Thyroid gland (tissue), 4 donors: ENCODE measurements around the gene CLIC3.

Source experiments
- POLR2A ChIP-seq, 2 donors: fragments of 450-650 bp; IDR thresholded peaks; one replicate each; pipeline ENCODE4 v1.6.1; 2017; ENCODE audit warnings: antibody characterized with exemption in 2 of 2, mild to moderate bottlenecking in 2 of 2, moderate library complexity in 1 of 2
- TF ChIP-seq, protein P1 (sequence below), 6 experiments: fragments of 200-600 bp in 3 of 6; fragments of 450-650 bp in 3 of 6; sonication (generic) in 3 of 6; IDR thresholded peaks; one replicate each; pipeline ENCODE4 v1.5.1; 2016 to 2019; ENCODE audit warnings: antibody characterized with exemption in 6 of 6, mild to moderate bottlenecking in 2 of 6, inconsistent platforms in 1 of 6, moderate library complexity in 1 of 6

DNA sequence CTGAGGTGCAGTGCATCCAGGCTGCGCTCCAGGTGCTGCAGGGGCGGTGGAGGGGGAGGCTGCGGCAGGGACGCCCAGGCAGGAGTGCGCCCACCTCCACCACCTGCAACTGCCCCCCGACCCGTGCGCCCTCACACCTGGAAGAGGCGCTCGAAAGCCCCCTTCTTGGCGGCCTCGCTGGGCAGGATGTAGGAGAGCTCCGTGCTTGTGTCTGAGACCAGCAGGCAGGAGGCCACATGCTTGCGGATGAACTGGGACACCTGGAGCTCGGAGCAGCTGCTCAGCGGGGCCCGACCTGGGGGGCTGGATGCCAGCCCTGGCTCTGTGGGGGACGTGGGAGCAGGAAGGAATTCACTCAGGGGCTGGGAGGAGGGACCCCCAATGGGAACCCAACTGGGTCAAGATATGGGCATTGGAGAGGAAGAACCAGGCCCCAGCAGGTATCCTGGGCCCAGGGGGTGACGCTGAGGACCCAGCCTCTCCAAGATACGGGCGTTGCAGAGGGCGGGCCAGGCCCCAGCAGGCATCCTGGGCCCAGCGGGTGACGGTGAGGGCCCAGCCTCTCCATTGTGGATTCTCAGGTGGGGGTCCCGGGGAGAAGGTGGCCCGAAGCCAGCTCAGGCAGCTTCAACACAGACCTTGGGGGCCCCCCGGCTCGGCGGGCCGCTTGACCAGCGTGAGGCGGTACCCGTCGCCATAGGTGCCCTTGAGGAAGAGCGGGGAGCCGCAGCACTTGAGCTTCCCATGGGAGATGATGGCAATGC, 18.6 kb upstream of the CLIC3 start:
- TF ChIP-seq, protein P1, sequence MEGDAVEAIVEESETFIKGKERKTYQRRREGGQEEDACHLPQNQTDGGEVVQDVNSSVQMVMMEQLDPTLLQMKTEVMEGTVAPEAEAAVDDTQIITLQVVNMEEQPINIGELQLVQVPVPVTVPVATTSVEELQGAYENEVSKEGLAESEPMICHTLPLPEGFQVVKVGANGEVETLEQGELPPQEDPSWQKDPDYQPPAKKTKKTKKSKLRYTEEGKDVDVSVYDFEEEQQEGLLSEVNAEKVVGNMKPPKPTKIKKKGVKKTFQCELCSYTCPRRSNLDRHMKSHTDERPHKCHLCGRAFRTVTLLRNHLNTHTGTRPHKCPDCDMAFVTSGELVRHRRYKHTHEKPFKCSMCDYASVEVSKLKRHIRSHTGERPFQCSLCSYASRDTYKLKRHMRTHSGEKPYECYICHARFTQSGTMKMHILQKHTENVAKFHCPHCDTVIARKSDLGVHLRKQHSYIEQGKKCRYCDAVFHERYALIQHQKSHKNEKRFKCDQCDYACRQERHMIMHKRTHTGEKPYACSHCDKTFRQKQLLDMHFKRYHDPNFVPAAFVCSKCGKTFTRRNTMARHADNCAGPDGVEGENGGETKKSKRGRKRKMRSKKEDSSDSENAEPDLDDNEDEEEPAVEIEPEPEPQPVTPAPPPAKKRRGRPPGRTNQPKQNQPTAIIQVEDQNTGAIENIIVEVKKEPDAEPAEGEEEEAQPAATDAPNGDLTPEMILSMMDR (IDR thresholded peaks at IDR 0.05) = no peak
- TF ChIP-seq POLR2A (IDR thresholded peaks at IDR 0.05) = no peak
